Hippocampal formation (tissue), 2 donors: Measurements from ENCODE around the gene ARHGAP6.

Experiments used
- DNase-seq, 2 donors: peaks; one replicate each; lab custom pipeline; 2025; lab: John Stamatoyannopoulos, UW

Gene ARHGAP6

DNA sequence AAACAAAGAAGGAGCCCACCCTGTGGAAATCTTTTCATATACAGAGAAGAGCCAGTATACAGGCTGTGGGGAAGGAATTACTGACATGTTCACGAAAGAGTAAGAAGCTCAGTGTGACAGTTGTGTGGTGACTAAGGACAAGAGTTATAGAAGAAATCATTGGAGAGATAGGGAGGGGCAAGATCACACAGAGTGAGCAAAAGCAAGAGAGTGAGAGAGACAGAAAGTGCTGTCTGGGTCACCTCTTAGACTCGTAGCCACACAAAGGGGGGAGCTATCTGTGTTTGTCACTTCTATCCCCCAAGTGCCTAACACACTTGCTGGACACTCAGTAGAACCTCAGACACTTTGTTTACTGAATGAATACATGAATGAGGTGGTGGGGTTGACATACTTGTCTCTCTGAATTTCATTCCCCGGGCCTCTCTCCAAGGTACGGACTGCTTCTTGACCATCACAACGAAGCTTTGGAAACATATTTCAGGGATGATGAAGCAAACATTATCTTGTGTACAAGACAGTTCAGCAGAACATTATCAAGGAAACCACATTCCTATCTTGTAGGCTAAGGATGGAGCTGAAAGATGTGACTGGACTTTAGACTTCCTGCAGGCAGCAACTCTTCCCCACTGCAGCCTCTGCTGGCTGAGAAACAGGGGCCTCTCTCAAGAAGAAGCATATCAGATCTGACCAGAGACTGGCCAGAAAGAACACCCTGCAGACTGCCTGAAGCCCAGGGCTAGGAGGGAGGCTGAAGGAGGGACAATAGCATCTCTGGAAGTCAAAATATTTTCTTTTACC is 204.3 kb downstream of the ARHGAP6 start:
- DNase-seq, result no peak

GRCh38 chrX:11460347-11460746 is 205.4 kb downstream of the ARHGAP6 start:
- no peak for DNase-seq

- no peak for DNase-seq
These were observed 207.6 kb downstream of the ARHGAP6 start for GRCh38 chrX:11458170-11458569.

GRCh38 chrX:11451151-11451550 is 214.6 kb downstream of the ARHGAP6 start:
- no peak for DNase-seq

GRCh38 chrX:11450354-11450753 is 215.4 kb downstream of the ARHGAP6 start:
- no peak for DNase-seq

DNA sequence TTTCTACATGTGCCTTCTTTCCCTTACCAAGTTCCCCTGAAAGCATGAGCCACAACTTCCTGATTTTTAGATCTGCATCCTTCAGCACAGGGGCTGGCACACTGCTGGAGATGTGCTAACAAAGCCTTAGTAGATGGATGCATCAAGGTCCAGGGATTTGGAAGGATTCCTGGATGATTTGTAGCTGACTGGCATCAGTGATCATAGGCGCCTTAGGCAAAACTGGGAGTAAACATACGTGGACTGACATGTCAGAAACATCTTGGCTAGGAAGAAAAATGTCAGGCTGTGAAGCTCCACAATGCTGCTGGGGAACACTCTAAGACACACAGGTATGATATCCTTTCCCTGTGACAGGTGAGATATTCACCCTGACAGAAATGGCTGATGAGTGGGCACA is 216.1 kb downstream of the ARHGAP6 start:
- DNase-seq, result no peak

DNA sequence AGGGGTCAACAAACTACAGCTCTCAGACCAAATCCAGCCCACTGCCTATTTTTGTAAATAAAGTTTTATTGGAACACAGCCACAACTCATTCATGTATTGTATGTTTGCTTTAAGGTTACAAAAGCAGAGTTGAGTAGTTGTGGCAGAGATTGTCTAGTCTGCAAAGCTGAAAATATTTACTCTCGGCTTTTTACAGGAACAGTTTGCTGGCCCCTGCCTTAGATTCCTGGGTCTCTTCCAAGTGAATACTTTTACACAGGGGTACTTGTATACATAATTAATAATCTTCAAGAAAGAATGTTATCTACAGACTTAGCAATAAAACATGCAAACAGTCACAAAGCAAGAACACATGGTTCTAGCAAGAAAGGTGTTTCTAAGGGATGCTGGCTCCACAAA is 218.3 kb downstream of the ARHGAP6 start:
- no peak for DNase-seq

DNA sequence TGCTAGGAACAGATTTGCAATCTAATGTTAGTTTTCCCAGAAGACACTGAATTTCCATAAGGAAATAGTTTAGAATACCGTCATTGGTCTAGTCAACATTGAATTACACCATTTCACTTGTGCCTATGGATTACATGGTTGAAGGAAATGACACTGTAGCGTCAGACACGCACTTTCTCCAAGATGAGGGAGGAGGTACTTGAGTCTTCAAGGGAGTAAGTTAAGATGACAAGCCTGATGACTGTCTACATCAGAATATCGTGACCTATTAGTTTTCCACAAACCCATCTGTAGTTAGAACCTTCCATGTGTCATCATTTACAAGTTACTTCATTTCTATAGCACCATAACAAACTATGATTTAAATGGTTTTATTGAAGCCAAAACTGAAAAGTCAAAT is 218.8 kb downstream of the ARHGAP6 start:
- DNase-seq, result no peak

- no peak for DNase-seq
These were observed 219.4 kb downstream of the ARHGAP6 start for GRCh38 chrX:11446336-11446735.

DNA sequence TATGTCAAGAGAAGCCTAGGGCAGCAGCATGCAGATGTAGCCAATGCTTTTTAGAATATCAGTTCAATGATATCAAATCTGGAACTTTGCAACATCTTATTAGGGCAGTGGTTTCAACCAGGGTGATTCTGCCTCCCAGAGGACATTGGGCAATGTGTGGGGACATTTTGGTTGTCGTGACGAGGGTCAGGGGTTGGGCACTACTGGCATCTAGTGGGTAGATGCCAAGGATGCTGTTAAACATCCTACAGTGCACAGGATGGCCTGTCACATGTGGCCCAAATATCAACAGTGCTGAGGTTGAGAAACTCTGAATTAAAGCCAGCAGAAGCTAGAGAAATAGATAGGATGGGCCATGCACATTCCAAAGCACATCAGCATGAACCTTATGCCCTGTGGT is 220.2 kb downstream of the ARHGAP6 start:
- DNase-seq, result no peak

DNA sequence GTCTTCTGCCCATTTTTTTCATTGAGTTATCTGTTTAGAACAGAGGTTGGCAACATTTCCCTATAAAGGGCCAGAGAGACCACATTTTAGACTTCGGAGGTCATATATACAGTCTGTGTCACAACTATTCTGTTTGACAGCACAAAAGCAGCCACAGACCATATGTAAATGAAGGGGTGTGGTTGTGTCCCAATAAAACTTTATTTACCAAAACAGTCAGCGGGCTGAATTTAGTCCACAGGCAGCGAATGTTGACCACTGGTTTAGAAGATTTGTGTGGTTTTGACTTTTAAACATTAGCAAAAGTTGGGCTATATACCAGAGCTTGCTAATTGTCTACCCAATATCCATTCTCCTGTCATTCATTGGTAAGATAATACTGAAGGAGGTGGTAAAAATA is 221.7 kb downstream of the ARHGAP6 start:
- DNase-seq, result no peak

- DNase-seq, result no peak
These were observed 225.9 kb downstream of the ARHGAP6 start for GRCh38 chrX:11439846-11440245.

DNA sequence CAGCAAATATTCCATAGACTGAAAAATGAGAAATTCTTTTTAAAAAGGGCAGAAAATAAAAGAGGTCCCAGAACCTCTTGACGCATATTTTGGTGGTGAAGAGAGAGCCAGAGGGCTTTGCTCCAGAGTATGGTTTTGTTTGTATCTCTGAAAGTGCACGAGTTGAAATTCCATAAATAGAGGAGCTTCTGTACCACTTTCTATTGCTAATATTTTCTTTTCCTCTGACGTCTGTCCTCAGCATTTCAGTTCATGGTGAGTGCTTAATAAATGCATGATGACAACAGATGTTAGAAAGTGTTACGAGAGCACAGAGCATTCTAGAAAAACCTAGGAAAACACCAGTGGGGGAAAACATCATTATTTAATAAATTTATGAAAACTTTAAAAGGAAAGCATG is 227.0 kb downstream of the ARHGAP6 start:
- DNase-seq, result no peak

- no peak for DNase-seq
These were observed 227.4 kb downstream of the ARHGAP6 start for GRCh38 chrX:11438380-11438723.

GRCh38 chrX:11437642-11438379 is 227.9 kb downstream of the ARHGAP6 start:
- no peak for DNase-seq

GRCh38 chrX:11435568-11435967 is 230.2 kb downstream of the ARHGAP6 start:
- DNase-seq, result no peak

- no peak for DNase-seq
These were observed 231.1 kb downstream of the ARHGAP6 start for GRCh38 chrX:11434607-11435006.

DNA sequence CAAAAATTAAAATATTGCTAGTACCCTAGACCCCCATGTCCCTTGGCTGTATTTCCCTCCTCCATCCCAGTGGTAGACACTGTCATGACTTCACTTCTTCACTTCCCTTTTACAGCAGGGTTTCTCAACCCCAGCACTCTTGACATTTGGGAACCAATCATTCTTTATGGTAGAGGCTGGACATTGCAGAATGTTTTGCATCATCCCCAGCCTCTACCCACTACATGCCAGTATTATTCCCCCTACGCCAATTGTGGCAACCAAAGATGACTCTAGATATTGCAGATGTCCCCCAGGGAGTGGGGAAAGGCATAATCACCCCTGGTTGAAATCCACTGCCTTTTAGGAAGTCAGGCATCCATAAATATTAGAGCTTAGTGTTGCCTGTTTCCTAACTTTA is 233.9 kb downstream of the ARHGAP6 start:
- DNase-seq, result no peak

DNA sequence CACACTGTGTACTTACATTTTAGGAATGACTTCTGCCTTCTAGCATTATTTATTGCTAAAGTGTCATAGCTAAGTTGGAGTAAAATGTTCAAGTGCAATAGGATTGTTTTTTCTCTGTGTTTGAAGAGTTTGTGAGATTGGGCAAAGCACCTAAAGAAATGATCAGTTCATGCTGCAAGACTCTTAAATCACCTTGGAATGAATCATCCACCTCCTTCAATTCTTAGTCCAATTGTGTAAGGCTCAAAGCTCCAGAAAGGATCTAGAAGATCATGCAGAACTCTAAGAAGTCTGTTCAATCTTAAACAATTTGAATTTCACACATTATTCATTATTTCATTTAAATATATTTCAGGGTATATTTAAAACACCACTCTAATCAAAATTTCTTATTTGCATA is 235.4 kb downstream of the ARHGAP6 start:
- DNase-seq, result no peak

DNA sequence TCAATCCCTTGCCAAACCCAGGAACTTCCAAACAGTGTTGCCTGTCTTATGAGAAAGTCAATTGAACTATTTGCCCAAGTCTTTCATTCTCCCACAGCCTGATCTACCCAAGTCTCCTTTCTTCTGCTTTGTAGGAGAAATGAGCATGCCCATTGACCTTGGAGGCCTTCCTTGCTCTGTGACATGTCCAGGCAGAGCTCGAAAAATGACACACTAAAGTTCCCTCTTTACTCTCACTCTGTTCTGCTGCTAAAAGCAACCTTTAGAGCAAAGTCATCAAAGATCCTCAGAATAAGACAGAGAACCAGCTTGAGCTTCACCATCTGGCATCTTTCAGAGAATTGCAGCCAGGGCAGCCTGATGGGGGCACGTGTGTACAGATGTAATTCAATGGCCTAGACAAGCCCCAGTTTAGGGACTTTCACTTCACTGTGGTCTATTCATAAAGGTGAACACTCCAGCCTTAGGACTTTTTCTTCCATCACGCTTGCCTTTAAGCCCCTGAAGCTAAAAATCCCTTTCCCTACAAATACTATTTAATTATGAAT is 236.1 kb downstream of the ARHGAP6 start:
- no peak for DNase-seq

- no peak for DNase-seq
These were observed 238.2 kb downstream of the ARHGAP6 start for GRCh38 chrX:11427453-11428071.

GRCh38 chrX:11426712-11427452 is 238.8 kb downstream of the ARHGAP6 start:
- no peak for DNase-seq
